ENCODE data around the gene ATXN7. TPM values are rescaled to one million over a fixed set of nuclear protein-coding genes. Genes with fewer than 3 reads are reported as not detected.

ATXN7 gene
- total RNA-seq, 1 donor from 2014 or later, result 13.2 TPM

DNA sequence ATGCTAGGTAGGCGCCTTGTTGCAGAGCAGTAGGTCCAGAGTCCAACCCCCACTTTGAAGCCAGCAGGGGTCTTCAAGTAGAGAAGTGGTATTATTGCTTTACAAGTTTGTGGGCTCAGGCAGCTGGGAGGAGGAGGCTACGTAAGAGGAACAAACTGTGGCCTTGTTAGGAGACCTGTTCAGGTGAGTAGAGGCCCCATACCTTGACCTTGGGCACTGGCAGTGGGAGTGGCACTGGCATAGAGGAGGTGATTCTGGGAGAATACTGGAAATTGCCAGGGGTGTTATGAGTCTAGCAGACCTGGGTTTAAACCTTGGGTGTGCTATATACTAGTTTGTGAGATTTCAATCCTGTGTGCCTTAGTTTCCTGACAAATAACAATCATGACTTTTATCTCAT is 83.1 kb downstream of the ATXN7 start:
- TF ChIP-seq, protein P1, sequence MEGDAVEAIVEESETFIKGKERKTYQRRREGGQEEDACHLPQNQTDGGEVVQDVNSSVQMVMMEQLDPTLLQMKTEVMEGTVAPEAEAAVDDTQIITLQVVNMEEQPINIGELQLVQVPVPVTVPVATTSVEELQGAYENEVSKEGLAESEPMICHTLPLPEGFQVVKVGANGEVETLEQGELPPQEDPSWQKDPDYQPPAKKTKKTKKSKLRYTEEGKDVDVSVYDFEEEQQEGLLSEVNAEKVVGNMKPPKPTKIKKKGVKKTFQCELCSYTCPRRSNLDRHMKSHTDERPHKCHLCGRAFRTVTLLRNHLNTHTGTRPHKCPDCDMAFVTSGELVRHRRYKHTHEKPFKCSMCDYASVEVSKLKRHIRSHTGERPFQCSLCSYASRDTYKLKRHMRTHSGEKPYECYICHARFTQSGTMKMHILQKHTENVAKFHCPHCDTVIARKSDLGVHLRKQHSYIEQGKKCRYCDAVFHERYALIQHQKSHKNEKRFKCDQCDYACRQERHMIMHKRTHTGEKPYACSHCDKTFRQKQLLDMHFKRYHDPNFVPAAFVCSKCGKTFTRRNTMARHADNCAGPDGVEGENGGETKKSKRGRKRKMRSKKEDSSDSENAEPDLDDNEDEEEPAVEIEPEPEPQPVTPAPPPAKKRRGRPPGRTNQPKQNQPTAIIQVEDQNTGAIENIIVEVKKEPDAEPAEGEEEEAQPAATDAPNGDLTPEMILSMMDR (IDR thresholded peaks at IDR 0.05), result no peak
- H3K4me3 ChIP-seq, result no peak overlapping the region
- no peak overlapping the region for H3K27ac ChIP-seq
- no peaks in the 10 kb centered on the region for H3K27me3 ChIP-seq
- H3K36me3 ChIP-seq, result no peaks in the 10 kb centered on the region
- H3K4me1 ChIP-seq, result no peaks in the 10 kb centered on the region
- DNase-seq (ENCODE audit: low spot score in 2 of 2), result no peak
- intact Hi-C loops (cut with DNase I), result no loop called here
- no peaks in the 10 kb centered on the region for H3K9me3 ChIP-seq

- H3K27ac ChIP-seq, result no peak overlapping the region
Measured at GRCh38 chr3:63947594-63947993, 83.9 kb downstream of the ATXN7 start.

DNA sequence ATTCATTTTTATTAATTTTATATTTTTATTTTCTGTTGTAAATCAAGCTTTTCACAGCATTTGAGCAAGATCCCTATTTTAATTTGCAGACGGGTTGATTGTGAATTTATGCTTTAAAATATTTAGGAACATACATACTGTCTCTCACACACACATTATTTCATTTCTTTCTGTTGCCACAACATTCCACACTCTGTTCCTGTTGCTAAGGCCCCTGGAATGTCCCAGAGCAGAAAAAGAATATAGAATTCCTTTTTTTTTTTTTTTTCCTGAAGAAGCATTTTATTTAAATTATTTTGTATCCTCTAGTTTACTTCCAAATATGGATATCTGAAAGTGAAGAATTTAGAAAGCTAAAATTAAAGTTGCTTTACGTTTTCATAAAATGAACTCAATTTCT is 85.3 kb downstream of the ATXN7 start:
- intact Hi-C loops (cut with DNase I), result no loop called here
- Histone ChIP-seq H3K27ac (no peak overlapping the region), H3K4me1 (no peaks in the 10 kb centered on the region), H3K9me3 (no peaks in the 10 kb centered on the region), H3K36me3 (peaks cover 3 to 8% of the 10 kb centered on the region in 2 donors), H3K4me3 (no peak overlapping the region), H3K27me3 (no peaks in the 10 kb centered on the region)
- TF ChIP-seq, protein P1 (IDR thresholded peaks at IDR 0.05), result no peak
- no peak for DNase-seq (ENCODE audit: low spot score in 2 of 2)

More at GRCh38 chr3:63947594-63947993, 83.9 kb downstream of the ATXN7 start:
- no peak for DNase-seq (ENCODE audit: low spot score in 2 of 2)
- TF ChIP-seq, protein P1 (IDR thresholded peaks at IDR 0.05), result no peak
- intact Hi-C loops (cut with DNase I), result no loop called here
- no peaks in the 10 kb centered on the region for H3K36me3 ChIP-seq
- no peaks in the 10 kb centered on the region for H3K27me3 ChIP-seq
- no peak overlapping the region for H3K4me3 ChIP-seq
- H3K9me3 ChIP-seq, result no peaks in the 10 kb centered on the region
- H3K4me1 ChIP-seq, result no peaks in the 10 kb centered on the region

GRCh38 chr3:63950698-63951097 is 87.0 kb downstream of the ATXN7 start:
- DNase-seq (ENCODE audit: low spot score in 2 of 2), result no peak
- Histone ChIP-seq H3K27ac (no peak overlapping the region), H3K4me3 (no peak overlapping the region), H3K9me3 (no peaks in the 10 kb centered on the region), H3K27me3 (no peaks in the 10 kb centered on the region), H3K4me1 (no peaks in the 10 kb centered on the region), H3K36me3 (peaks cover 6 to 11% of the 10 kb centered on the region in 2 donors)
- TF ChIP-seq, protein P1 (IDR thresholded peaks at IDR 0.05), result no peak
- intact Hi-C loops (cut with DNase I), result no loop called here

DNA sequence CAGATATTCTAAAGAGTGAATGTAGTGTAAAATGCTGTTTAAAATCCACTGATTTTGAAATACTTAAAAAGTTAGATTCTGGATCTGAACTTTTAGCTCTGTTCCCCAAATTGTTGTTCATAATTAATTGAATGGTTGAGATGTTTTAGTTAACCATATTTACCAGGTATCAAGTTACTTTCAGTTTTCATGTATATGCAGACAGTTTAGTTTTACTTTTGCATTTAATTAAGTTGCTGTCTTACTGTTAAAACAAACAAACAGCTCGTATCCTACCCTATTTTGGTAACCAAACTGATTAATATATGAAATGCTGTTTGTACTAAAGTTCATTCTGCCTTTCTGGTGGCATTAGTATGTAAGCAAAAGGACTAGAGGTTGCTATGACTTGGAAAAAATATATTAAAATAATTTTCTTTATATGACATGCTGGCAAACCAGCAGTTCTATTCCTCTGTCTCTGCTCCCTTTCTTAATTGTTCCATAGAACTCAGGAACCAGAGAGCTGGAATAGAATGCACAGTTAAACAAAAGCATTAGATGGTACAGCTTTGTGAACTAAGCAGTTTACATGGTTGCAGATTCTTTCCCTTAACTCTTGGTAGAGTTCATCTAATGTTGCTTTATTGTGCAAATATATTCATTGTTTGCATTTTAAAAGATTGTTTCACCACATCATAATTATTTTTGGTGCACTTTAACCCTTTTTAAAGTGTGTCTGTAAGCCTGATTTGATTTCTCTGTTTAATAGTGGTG is 88.0 kb downstream of the ATXN7 start:
- no peak for DNase-seq (ENCODE audit: low spot score in 2 of 2)
- TF ChIP-seq, protein P1 (IDR thresholded peaks at IDR 0.05), result no peak
- H3K27ac ChIP-seq, result no peak overlapping the region
- no peaks in the 10 kb centered on the region for H3K27me3 ChIP-seq
- no peak overlapping the region for H3K4me3 ChIP-seq
- intact Hi-C loops (cut with DNase I), result no loop called here
- H3K36me3 ChIP-seq, result peaks cover 6 to 11% of the 10 kb centered on the region in 2 donors
- no peaks in the 10 kb centered on the region for H3K4me1 ChIP-seq
- H3K9me3 ChIP-seq, result no peaks in the 10 kb centered on the region

Measured in ascending aorta (tissue), 2 donors.